ENCODE data around the gene TIMM44. TPM values are rescaled to one million over a fixed set of nuclear protein-coding genes. Genes with fewer than 3 reads are reported as not detected.
"Not testable (repeated sequence)": the region's sequence is repeated elsewhere in the genome, so short reads cannot be mapped to it uniquely, and the experiment has no call there.

The TIMM44 gene
- polyA plus RNA-seq, 1 donor, result 49.1 TPM

DNA sequence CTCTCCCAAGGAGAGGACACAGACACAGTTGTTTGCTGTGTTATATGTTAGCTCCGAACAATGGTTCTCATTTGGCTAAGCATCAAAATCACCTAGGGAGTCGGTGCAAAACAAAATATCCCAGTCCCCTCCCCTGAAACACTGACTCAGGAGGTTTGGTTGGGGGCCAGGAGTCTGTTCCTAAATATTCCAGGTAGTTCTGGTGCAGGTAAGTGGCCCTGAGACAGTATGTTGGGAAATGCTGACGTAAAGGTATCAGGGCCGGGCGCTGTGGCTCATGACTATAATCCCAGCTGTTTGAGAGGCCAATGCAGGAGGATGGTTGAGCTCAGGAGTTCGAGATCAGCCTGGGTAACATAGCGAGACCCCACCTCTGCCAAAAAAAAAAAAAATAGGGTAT is 42.1 kb downstream of the TIMM44 start:
- Histone ChIP-seq H3K27ac (ENCODE audit: low read length) (no peak overlapping the region), H3K36me3 (ENCODE audit: control insufficient read depth, insufficient read depth, low read length) (peaks cover 9% of the 10 kb centered on the region), H3K4me1 (ENCODE audit: control insufficient read depth, insufficient read depth, low read length) (peaks cover 20% of the 10 kb centered on the region), H3K4me3 (ENCODE audit: low read length) (no peak overlapping the region), H3K27me3 (ENCODE audit: control insufficient read depth, insufficient read depth, low read length) (no peaks in the 10 kb centered on the region), H3K9me3 (ENCODE audit: control insufficient read depth, low read depth, low read length) (peaks cover 10% of the 10 kb centered on the region)
- no peak for DNase-seq
- no CpG with 5 or more reads among the region's 7 CpGs for WGBS (ENCODE audit: insufficient coverage, low lambda C conversion rate)

DNA sequence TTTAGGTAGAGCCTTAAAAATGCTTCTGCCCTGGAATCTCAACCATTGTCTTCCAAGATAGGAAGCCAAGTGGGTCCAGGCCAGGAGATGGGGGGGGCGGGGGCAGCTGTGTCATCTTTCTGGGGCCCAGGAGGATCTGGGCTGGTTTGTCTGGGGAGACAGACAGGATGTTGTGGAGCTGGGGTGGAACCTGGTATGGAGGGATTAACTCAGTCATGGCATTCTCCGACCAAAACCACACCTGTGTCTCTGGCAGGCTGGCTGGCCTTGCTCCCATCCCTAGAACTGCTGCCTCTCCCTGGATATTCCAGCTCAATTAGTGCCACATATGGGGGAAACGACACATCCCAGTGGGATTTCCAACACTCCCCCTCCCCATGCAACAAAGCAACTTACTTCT is 42.5 kb downstream of the TIMM44 start:
- Histone ChIP-seq H3K9me3 (ENCODE audit: control insufficient read depth, low read depth, low read length) (peaks cover 10% of the 10 kb centered on the region), H3K36me3 (ENCODE audit: control insufficient read depth, insufficient read depth, low read length) (peaks cover 6% of the 10 kb centered on the region)
- no CpG with 5 or more reads among the region's 3 CpGs for WGBS (ENCODE audit: insufficient coverage, low lambda C conversion rate)

DNA sequence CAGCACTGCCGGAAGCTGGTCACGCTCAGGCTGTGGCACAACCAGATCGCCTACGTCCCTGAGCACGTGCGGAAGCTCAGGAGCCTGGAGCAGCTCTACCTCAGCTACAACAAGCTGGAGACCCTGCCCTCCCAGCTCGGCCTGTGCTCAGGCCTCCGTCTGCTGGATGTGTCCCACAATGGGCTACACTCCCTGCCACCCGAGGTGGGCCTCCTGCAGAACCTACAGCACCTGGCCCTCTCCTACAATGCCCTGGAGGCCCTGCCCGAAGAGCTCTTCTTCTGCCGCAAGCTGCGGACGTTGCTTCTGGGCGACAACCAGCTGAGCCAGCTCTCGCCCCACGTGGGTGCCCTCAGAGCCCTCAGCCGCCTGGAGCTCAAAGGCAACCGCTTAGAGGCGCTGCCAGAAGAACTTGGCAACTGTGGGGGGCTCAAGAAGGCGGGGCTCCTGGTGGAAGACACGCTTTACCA is 43.0 kb downstream of the TIMM44 start:
- Histone ChIP-seq H3K4me3 (ENCODE audit: low read length) (no peak overlapping the region), H3K36me3 (ENCODE audit: control insufficient read depth, insufficient read depth, low read length) (peaks cover 2% of the 10 kb centered on the region), H3K4me1 (ENCODE audit: control insufficient read depth, insufficient read depth, low read length) (peaks cover 20% of the 10 kb centered on the region), H3K27ac (ENCODE audit: low read length) (no peak overlapping the region), H3K27me3 (ENCODE audit: control insufficient read depth, insufficient read depth, low read length) (no peaks in the 10 kb centered on the region), H3K9me3 (ENCODE audit: control insufficient read depth, low read depth, low read length) (peaks cover 10% of the 10 kb centered on the region)
- no peak for DNase-seq
- WGBS (ENCODE audit: insufficient coverage, low lambda C conversion rate), result no CpG with 5 or more reads among the region's 21 CpGs

More for the DNA sequence above, 42.5 kb downstream of the TIMM44 start:
- H3K27me3 ChIP-seq (ENCODE audit: control insufficient read depth, insufficient read depth, low read length), result no peaks in the 10 kb centered on the region
- no peak overlapping the region for H3K4me3 ChIP-seq (ENCODE audit: low read length)
- no peak overlapping the region for H3K27ac ChIP-seq (ENCODE audit: low read length)
- peaks cover 20% of the 10 kb centered on the region for H3K4me1 ChIP-seq (ENCODE audit: control insufficient read depth, insufficient read depth, low read length)
- DNase-seq, result no peak

DNA sequence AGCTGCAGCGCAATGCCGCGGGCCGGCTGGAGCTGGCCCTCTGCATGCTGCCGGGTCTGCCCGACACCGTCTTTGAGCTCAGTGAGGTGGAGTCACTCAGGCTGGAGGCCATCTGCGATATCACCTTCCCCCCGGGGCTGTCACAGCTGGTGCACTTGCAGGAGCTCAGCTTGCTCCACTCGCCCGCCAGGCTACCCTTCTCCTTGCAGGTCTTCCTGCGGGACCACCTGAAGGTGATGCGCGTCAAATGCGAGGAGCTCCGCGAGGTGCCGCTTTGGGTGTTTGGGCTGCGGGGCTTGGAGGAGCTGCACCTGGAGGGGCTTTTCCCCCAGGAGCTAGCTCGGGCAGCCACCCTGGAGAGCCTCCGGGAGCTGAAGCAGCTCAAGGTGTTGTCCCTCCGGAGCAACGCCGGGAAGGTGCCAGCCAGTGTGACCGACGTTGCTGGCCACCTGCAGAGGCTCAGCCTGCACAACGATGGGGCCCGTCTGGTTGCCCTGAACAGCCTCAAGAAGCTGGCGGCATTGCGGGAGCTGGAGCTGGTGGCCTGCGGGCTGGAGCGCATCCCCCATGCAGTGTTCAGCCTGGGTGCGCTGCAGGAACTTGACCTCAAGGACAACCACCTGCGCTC is 43.6 kb downstream of the TIMM44 start:
- Histone ChIP-seq H3K4me3 (ENCODE audit: low read length) (no peak overlapping the region), H3K36me3 (ENCODE audit: control insufficient read depth, insufficient read depth, low read length) (no peaks in the 10 kb centered on the region), H3K27ac (ENCODE audit: low read length) (no peak overlapping the region), H3K9me3 (ENCODE audit: control insufficient read depth, low read depth, low read length) (peaks cover 10% of the 10 kb centered on the region), H3K4me1 (ENCODE audit: control insufficient read depth, insufficient read depth, low read length) (peaks cover 16% of the 10 kb centered on the region), H3K27me3 (ENCODE audit: control insufficient read depth, insufficient read depth, low read length) (no peaks in the 10 kb centered on the region)
- no CpG with 5 or more reads among the region's 34 CpGs for WGBS (ENCODE audit: insufficient coverage, low lambda C conversion rate)
- DNase-seq, result no peak

DNA sequence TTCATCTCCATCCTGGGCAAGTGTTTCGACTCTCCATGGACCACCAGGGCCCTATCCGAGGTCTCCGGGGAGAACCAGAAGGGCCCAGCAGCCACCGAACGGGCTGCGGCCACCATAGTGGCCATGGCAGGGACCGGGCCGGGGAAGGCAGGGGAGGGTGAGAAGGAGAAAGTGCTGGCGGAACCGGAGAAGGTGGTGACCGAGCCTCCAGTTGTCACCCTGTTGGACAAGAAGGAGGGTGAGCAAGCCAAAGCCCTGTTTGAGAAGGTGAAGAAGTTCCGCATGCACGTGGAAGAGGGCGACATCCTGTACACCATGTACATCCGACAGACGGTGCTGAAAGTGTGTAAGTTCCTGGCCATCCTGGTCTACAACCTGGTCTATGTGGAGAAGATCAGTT is 44.5 kb downstream of the TIMM44 start:
- no CpG with 5 or more reads among the region's 16 CpGs for whole genome bisulfite sequencing (ENCODE audit: insufficient coverage, low lambda C conversion rate)
- Histone ChIP-seq H3K9me3 (ENCODE audit: control insufficient read depth, low read depth, low read length) (peaks cover 10% of the 10 kb centered on the region), H3K27ac (ENCODE audit: low read length) (no peak overlapping the region), H3K36me3 (ENCODE audit: control insufficient read depth, insufficient read depth, low read length) (no peaks in the 10 kb centered on the region), H3K4me1 (ENCODE audit: control insufficient read depth, insufficient read depth, low read length) (peaks cover 18% of the 10 kb centered on the region), H3K27me3 (ENCODE audit: control insufficient read depth, insufficient read depth, low read length) (no peaks in the 10 kb centered on the region), H3K4me3 (ENCODE audit: low read length) (no peak overlapping the region)
- no peak for DNase-seq

DNA sequence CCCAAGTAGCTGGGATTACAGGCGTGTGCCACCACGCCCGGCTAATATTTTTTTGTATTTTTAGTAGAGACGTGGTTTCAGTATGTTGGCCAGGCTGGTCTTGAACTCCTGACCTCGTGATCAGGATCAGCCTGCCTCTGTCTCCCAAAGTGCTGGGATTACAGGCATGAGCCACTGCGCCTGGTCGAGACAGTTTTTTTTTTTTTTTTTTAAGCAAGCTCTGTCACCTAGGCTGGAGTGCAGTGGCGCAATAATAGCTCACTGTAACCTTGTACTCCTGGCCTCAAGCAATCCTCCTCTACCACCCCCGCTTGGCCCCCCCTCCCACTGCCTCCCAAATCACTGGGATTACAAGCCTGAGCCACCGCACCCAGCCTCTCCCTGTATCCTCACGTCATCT is 46.2 kb downstream of the TIMM44 start:
- DNase-seq, result peak; percentile 59 to 75
- peak overlapping the region; percentile 56 for H3K27ac ChIP-seq (ENCODE audit: low read length)
- WGBS (ENCODE audit: insufficient coverage, low lambda C conversion rate), result no CpG with 5 or more reads among the region's 11 CpGs

DNA sequence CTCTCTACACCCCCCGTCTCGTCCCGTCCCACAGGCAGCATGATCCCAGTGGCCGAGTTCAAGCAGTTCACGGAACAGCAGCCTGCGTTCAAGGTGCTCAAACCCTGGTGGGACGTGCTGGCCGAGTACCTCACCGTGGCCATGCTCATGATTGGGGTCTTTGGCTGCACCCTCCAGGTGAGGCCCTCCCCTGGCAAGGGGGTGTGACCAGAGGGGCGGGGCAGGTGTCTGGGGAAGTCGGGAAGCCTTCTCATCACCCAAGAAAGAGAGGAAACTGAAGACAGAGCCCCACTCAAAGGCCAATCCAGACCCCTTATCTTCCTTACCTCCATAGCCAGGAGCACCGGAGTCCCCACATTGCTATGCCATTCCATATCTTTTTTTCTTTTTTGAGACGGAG is 47.9 kb downstream of the TIMM44 start:
- H3K4me3 ChIP-seq (ENCODE audit: low read length), result no peak overlapping the region

More for the DNA sequence above, 46.2 kb downstream of the TIMM44 start:
- H3K4me1 ChIP-seq (ENCODE audit: control insufficient read depth, insufficient read depth, low read length), result peaks cover 12% of the 10 kb centered on the region
- no peaks in the 10 kb centered on the region for H3K27me3 ChIP-seq (ENCODE audit: control insufficient read depth, insufficient read depth, low read length)
- H3K9me3 ChIP-seq (ENCODE audit: control insufficient read depth, low read depth, low read length), result peaks cover 10% of the 10 kb centered on the region
- H3K36me3 ChIP-seq (ENCODE audit: control insufficient read depth, insufficient read depth, low read length), result no peaks in the 10 kb centered on the region
- H3K4me3 ChIP-seq (ENCODE audit: low read length), result no peak overlapping the region

DNA sequence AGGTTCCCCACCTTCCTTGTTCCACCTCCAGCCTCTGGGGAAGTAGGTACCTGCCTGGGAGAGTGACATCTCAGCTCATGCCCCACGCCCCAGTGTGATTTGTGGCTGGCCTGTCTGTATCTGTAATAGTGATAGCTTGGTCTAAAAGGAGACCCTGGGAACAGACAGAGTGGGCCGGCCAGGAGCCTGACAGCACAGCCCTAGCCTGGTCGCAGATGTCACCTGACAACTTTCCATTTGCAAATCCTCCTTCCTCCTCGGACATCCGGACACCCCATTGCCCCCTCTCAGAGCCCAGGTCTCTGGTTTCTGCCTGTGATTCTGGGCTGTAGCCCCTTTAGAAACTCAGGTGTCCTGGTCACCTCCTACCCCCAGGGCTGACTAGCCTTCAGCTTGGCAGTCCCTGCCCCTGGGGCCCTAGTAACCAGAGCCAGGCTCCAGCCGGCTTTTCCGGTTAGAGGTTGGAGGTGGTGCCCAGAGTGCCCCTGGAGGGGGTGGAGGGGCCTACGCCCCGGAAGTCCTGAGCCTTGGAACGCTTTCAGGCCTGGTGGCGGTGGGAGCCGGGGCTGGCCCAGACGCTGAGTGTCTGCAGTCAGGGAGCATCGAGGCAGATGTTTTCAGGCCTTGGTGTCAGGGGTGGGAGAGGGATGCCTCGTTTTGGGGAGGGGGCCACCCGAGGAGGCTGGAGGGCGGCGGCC is 48.7 kb downstream of the TIMM44 start:
- Histone ChIP-seq H3K27me3 (ENCODE audit: control insufficient read depth, insufficient read depth, low read length) (peaks cover 3% of the 10 kb centered on the region), H3K4me1 (ENCODE audit: control insufficient read depth, insufficient read depth, low read length) (peaks cover 12% of the 10 kb centered on the region), H3K27ac (ENCODE audit: low read length) (no peak overlapping the region), H3K36me3 (ENCODE audit: control insufficient read depth, insufficient read depth, low read length) (no peaks in the 10 kb centered on the region), H3K9me3 (ENCODE audit: control insufficient read depth, low read depth, low read length) (peaks cover 7% of the 10 kb centered on the region), H3K4me3 (ENCODE audit: low read length) (no peak overlapping the region)
- no peak for DNase-seq
- WGBS (ENCODE audit: insufficient coverage, low lambda C conversion rate), result no CpG with 5 or more reads among the region's 18 CpGs

More for the DNA sequence above, 47.9 kb downstream of the TIMM44 start:
- no peaks in the 10 kb centered on the region for H3K36me3 ChIP-seq (ENCODE audit: control insufficient read depth, insufficient read depth, low read length)
- H3K27ac ChIP-seq (ENCODE audit: low read length), result no peak overlapping the region
- H3K4me1 ChIP-seq (ENCODE audit: control insufficient read depth, insufficient read depth, low read length), result peaks cover 12% of the 10 kb centered on the region
- no peak for DNase-seq
- no peaks in the 10 kb centered on the region for H3K27me3 ChIP-seq (ENCODE audit: control insufficient read depth, insufficient read depth, low read length)
- H3K9me3 ChIP-seq (ENCODE audit: control insufficient read depth, low read depth, low read length), result peaks cover 10% of the 10 kb centered on the region
- no CpG with 5 or more reads among the region's 13 CpGs for WGBS (ENCODE audit: insufficient coverage, low lambda C conversion rate)

DNA sequence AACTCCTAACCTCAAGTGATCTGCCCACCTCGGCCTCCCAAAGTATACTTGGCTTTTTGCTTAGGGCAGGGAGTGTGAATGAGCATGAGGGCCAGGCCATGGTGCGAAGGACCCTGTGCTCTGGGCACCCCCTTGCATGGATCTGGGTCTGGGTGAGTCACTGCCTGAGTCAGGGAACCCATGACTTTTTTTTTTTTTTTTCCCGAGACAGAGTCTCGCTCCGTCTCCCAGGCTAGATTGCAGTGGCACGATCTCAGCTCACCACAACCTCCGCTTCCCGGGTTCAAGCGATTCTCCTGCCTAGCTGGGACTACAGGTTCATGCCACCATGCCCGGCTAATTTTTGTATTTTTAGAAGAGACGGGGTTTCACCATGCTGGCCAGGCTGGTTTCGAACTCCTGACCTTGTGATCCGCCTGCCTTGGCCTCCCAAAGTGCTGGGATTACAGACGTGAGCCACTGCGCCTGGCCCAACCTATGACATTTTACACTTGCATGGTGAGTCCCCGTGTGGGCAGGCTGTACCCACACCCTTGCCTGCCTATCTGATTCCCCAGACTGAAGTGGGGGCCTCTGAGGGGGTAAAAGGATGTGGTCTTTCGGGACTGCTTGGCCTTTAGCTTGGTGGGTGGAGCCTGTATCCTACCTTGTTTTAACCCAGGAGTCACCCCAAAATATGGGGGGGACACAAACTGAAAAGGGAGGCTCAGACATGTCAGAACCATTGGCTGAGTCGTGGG is 49.9 kb downstream of the TIMM44 start:
- H3K4me1 ChIP-seq (ENCODE audit: control insufficient read depth, insufficient read depth, low read length), result peaks cover 16% of the 10 kb centered on the region
- H3K27me3 ChIP-seq (ENCODE audit: control insufficient read depth, insufficient read depth, low read length); H3K27ac ChIP-seq (ENCODE audit: low read length); DNase-seq; H3K9me3 ChIP-seq (ENCODE audit: control insufficient read depth, low read depth, low read length); H3K4me3 ChIP-seq (ENCODE audit: low read length); H3K36me3 ChIP-seq (ENCODE audit: control insufficient read depth, insufficient read depth, low read length): not testable (repeated sequence)
- WGBS (ENCODE audit: insufficient coverage, low lambda C conversion rate), result 100% methylated on average over 1 of the region's 18 CpGs

DNA sequence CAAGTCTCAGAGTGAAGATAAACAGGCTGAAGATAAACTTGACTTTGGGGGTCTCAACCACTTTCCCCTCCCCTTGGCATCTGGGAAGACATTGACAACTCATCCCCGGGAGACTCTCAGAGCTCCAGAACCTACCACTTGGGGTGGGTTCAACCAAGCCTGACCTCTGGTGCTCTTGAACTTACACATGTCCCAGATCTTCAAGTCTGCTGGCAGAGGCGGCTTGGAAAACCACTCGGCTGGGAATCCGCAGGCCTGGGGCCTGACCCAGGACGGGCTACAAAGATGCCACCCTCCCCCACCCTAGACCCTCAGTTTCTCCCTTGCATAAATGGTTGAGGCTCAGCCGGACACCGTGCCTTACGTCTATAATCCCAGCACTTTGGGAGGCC is 54.6 kb downstream of the TIMM44 start:
- DNase-seq, result no peak
- peaks cover 19% of the 10 kb centered on the region for H3K27me3 ChIP-seq (ENCODE audit: control insufficient read depth, insufficient read depth, low read length)
- H3K36me3 ChIP-seq (ENCODE audit: control insufficient read depth, insufficient read depth, low read length), result no peaks in the 10 kb centered on the region
- no peaks in the 10 kb centered on the region for H3K9me3 ChIP-seq (ENCODE audit: control insufficient read depth, low read depth, low read length)
- H3K4me1 ChIP-seq (ENCODE audit: control insufficient read depth, insufficient read depth, low read length), result peaks cover 13% of the 10 kb centered on the region
- H3K4me3 ChIP-seq (ENCODE audit: low read length), result peak overlapping the region; percentile 45
- no CpG with 5 or more reads among the region's 8 CpGs for WGBS (ENCODE audit: insufficient coverage, low lambda C conversion rate)
- no peak overlapping the region for H3K27ac ChIP-seq (ENCODE audit: low read length)

Data from large intestine (tissue), 3 donors.